HepG2 (cell line): ENCODE data around the gene CLEC2B. TPM values are rescaled to one million over a fixed set of nuclear protein-coding genes. Genes with fewer than 3 reads are reported as not detected.

Experiments
- ATAC-seq: fragments of 200-7000 bp; cut with Tn5 transposase; 3 replicates; pipeline ENCODE4 v1.9.1; 2020; ENCODE audit warnings: mild to moderate bottlenecking, moderate library complexity
- BruUV-seq: library from RNA; stranded (reverse); fragments of 400-500 nt; replicated peaks from 2 replicates; lab custom pipeline; 2021; lab: Mats Ljungman, UMichigan
- CTCF ChIA-PET: fragments of 300-600 bp; formaldehyde crosslinking; extraction: SDS; loops from one replicate; lab custom pipeline; 2021; ENCODE audit warnings: low total read pairs, inconsistent platforms, low intra/inter-chr PET ratio; lab: Yijun Ruan, JAX
- POLR2A ChIA-PET: fragments of 350-600 bp; sonication (Branson Sonifier 250); formaldehyde crosslinking; loops from one replicate; lab custom pipeline; 2020; ENCODE audit warnings: antibody characterized with exemption, inconsistent platforms; lab: Yijun Ruan, JAX
- DNase-seq: peaks from one replicate; pipeline ENCODE4 v3.0.0-alpha.2; 2015; ENCODE audit warnings: low spot score
- FAIRE-seq: peaks from 3 replicates; lab custom pipeline; 2011; peaks lifted over from hg19 to GRCh38; lab: Jason Lieb, UNC
- H2AFZ ChIP-seq: one replicate; pipeline ENCODE4 v1.6.1; 2011; ENCODE audit warnings: low read length, inconsistent platforms
- H3K27ac ChIP-seq: fragments of 300-600 bp; 3 replicates; pipeline ENCODE4 v1.8.0; 2011; ENCODE audit warnings: mixed run types, mild to moderate bottlenecking, mixed read lengths, low read length, inconsistent platforms; ENCODE audit not compliant: insufficient read depth; ENCODE audit errors: extremely low read length
- H3K27me3 ChIP-seq, 2 experiments: fragments of 200-600 bp in 1 of 2; 2 replicates in 1 of 2; 3 replicates in 1 of 2; pipeline versions ENCODE4 v1.6.0 to v1.8.0; 2011; ENCODE audit warnings: low read length in 2 of 2, mild to moderate bottlenecking in 2 of 2, moderate library complexity in 2 of 2, inconsistent platforms in 1 of 2; ENCODE audit not compliant: insufficient read depth in 2 of 2, control insufficient read depth in 1 of 2
- H3K36me3 ChIP-seq, 2 experiments: fragments of 200-600 bp in 1 of 2; replicated peaks in 1 of 2; 2 replicates in 1 of 2; 3 replicates in 1 of 2; pipeline versions ENCODE4 v1.5.1 to v1.8.0; 2011; ENCODE audit warnings: low read length in 2 of 2, inconsistent platforms in 1 of 2; ENCODE audit not compliant: insufficient read depth in 2 of 2, control insufficient read depth in 1 of 2
- H3K4me1 ChIP-seq: 2 replicates; pipeline ENCODE4 v1.5.1; 2012; ENCODE audit warnings: low read length, inconsistent platforms; ENCODE audit not compliant: insufficient read depth
- H3K4me2 ChIP-seq: 2 replicates; pipeline ENCODE4 v1.6.0; 2011; ENCODE audit warnings: low read depth, low read length, inconsistent platforms
- H3K4me3 ChIP-seq, 3 experiments: fragments of 200-600 bp in 1 of 3; sonication (generic), shearing (Covaris generic) in 1 of 3; replicated peaks in 1 of 3; 2 replicates each; pipeline ENCODE4 v1.5.1; 2011 to 2016; ENCODE audit warnings: low read length in 3 of 3, inconsistent platforms in 2 of 3, low read depth in 2 of 3, mild to moderate bottlenecking in 2 of 3, control low read depth in 1 of 3, mixed read lengths in 1 of 3; ENCODE audit not compliant: insufficient read depth in 1 of 3
- H3K79me2 ChIP-seq: one replicate; pipeline ENCODE4 v1.6.1; 2011; ENCODE audit warnings: low read length, inconsistent platforms; ENCODE audit not compliant: insufficient read depth
- H3K9ac ChIP-seq: 2 replicates; pipeline ENCODE4 v1.6.0; 2011; ENCODE audit warnings: mild to moderate bottlenecking, low read depth, low read length, inconsistent platforms; ENCODE audit not compliant: insufficient read depth
- H3K9me3 ChIP-seq: 2 replicates; pipeline ENCODE4 v1.5.1; 2012; ENCODE audit warnings: mild to moderate bottlenecking, low read length
- H4K20me1 ChIP-seq: 2 replicates; pipeline ENCODE4 v1.6.0; 2011; ENCODE audit warnings: inconsistent platforms, mild to moderate bottlenecking, low read length, moderate library complexity; ENCODE audit not compliant: insufficient read depth
- AHDC1 ChIP-seq: sonication (generic); formaldehyde crosslinking; IDR thresholded peaks from 2 replicates; pipeline ENCODE4 v1.5.1; 2020; ENCODE audit warnings: mild to moderate bottlenecking, missing genetic modification reagents, borderline replicate concordance
- AKNA ChIP-seq: sonication (generic); formaldehyde crosslinking; IDR thresholded peaks from 2 replicates; pipeline ENCODE4 v1.4.0; 2020; ENCODE audit warnings: missing genetic modification reagents, borderline replicate concordance
- HIC2 ChIP-seq: sonication (generic); formaldehyde crosslinking; IDR thresholded peaks from 2 replicates; pipeline ENCODE4 v1.9.0; 2022; ENCODE audit warnings: low read depth, missing genetic modification reagents
- HMGA1 ChIP-seq: sonication (generic); formaldehyde crosslinking; conservative IDR thresholded peaks from 2 replicates; pipeline ENCODE4 v1.4.0; 2020; ENCODE audit warnings: missing genetic modification reagents
- HNRNPLL ChIP-seq: fragments of 200-400 bp; formaldehyde crosslinking; IDR thresholded peaks from 2 replicates; pipeline ENCODE4 v1.6.1; 2017; ENCODE audit warnings: mild to moderate bottlenecking, low read depth, low read length; ENCODE audit not compliant: poor library complexity, severe bottlenecking
- PAX8 ChIP-seq: sonication (generic); formaldehyde crosslinking; IDR thresholded peaks from 2 replicates; pipeline ENCODE4 v1.8.0; 2022; ENCODE audit warnings: mild to moderate bottlenecking, missing genetic modification reagents, borderline replicate concordance
- RARA ChIP-seq: IDR thresholded peaks from 2 replicates; pipeline ENCODE4 v1.6.1; 2016; ENCODE audit warnings: missing genetic modification reagents, missing compliant biosample characterization
- RELA ChIP-seq: sonication (generic); formaldehyde crosslinking; IDR thresholded peaks from 2 replicates; pipeline ENCODE4 v1.4.0; 2020; ENCODE audit warnings: missing genetic modification reagents
- SETDB1 ChIP-seq: sonication (generic); formaldehyde crosslinking; IDR thresholded peaks from 2 replicates; pipeline ENCODE4 v1.5.1; 2020; ENCODE audit warnings: missing genetic modification reagents, mild to moderate bottlenecking, borderline replicate concordance
- SPEN ChIP-seq: sonication (generic); formaldehyde crosslinking; IDR thresholded peaks from 2 replicates; pipeline ENCODE4 v1.5.1; 2020; ENCODE audit warnings: low read depth, mild to moderate bottlenecking, missing genetic modification reagents
- ZNF10 ChIP-seq: sonication (generic); formaldehyde crosslinking; IDR thresholded peaks from 2 replicates; pipeline ENCODE4 v1.4.0; 2020; ENCODE audit warnings: mild to moderate bottlenecking, low read depth, missing genetic modification reagents, borderline replicate concordance
- ZNF660 ChIP-seq: sonication (generic); formaldehyde crosslinking; IDR thresholded peaks from 2 replicates; pipeline ENCODE4 v1.5.1; 2020; ENCODE audit warnings: mild to moderate bottlenecking, low read depth, missing genetic modification reagents, borderline replicate concordance
- ZSCAN22 ChIP-seq: sonication (generic); formaldehyde crosslinking; IDR thresholded peaks from 2 replicates; pipeline ENCODE4 v1.4.0; 2020; ENCODE audit warnings: mild to moderate bottlenecking, missing genetic modification reagents
- WGBS: methylation state at CpG from one replicate; pipeline ENCODE4 v1.1.6; 2017; ENCODE audit warnings: low lambda C conversion rate; 5-methylcytosine and 5-hydroxymethylcytosine counted together
- in situ Hi-C: cut with HindIII; loops from 2 replicates; pipeline ENCODE4 v1.10.0; 2017; ENCODE audit warnings: low pct_unique_long_range_greater_than_20kb; ENCODE audit not compliant: extremely low pct_ligation_motif_present
- intact Hi-C: fragments of 100-400 bp; cut with micrococcal nuclease; formaldehyde crosslinking; loops from one replicate; pipeline ENCODE4 v1.10.0; 2022; ENCODE audit not compliant: unreplicated experiment
- polyA plus RNA-seq, 8 experiments: library from polyadenylated mRNA; depleted of rRNA in 3 of 8; stranded (reverse) in 7 of 8; unstranded in 1 of 8; fragments of >200 nt; fragmentation: Illumina TruSeq in 4 of 8; extraction: Trizol in 4 of 8; gene quantifications; 2 replicates each; pipeline versions ENCODE4 v1.2.1 to v1.2.3, GENCODE V29; 2011 to 2016; ENCODE audit warnings: low read depth in 4 of 8, missing spikeins in 1 of 8, mixed read lengths in 1 of 8; ENCODE audit not compliant: insufficient read depth in 1 of 8
- total RNA-seq, 5 experiments: library from RNA; depleted of rRNA; stranded (reverse); fragments of >200 nt; fragmentation: Illumina TruSeq; extraction: Trizol; gene quantifications; 2 replicates each; pipeline ENCODE4 v1.2.3, GENCODE V29; 2016; ENCODE audit warnings: low read depth in 1 of 5

Gene CLEC2B
- total and polyA plus RNA-seq, 2 of the 13 experiments (the other 11 are each of a cell fraction or from before 2014, with no cell fraction given), result not detected

DNA sequence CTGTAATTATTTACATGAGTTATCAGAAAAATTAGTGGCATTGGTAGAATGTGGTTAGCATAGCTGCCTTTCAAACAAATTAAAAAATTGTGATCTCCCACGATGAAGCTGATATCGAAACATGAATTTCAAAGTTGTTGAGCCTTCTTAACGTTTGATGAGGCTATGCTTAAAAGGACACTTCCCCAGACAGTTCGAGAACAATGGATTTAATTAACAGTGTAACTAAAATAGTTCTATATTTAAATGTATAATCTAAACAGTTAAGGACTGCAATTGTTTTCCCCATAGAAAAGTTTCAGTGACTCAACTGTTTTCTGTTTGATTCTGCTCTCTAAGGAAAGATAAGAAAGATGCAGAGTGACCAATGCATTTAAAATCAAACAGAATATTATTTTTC is 1.6 kb downstream of the CLEC2B start:
- no peak overlapping the region for H3K27ac ChIP-seq
- TF ChIP-seq RELA (CRISPR knock-in tag) (no peak), HMGA1 (CRISPR knock-in tag) (no peak), RARA (CRISPR knock-in tag) (no peak), HNRNPLL (no peak), ZNF660 (CRISPR knock-in tag) (no peak), ZNF10 (CRISPR knock-in tag) (no peak), SETDB1 (CRISPR knock-in tag) (no peak), HIC2 (CRISPR knock-in tag) (no peak), AKNA (CRISPR knock-in tag) (no peak), PAX8 (no peak), SPEN (CRISPR knock-in tag) (no peak), AHDC1 (CRISPR knock-in tag) (no peak), ZSCAN22 (CRISPR knock-in tag) (no peak)

More for the DNA sequence above, 1.6 kb downstream of the CLEC2B start:
- no peaks in the 10 kb centered on the region for H3K79me2 ChIP-seq
- no peaks in the 10 kb centered on the region for H3K9me3 ChIP-seq
- no peak overlapping the region for H3K4me3 ChIP-seq
- no peak overlapping the region for H3K9ac ChIP-seq
- no TSS peak for BruUV-seq
- intact Hi-C loops (no loop called here), in situ Hi-C loops (no loop called here)
- DNase-seq (no peak), FAIRE-seq (no peak), ATAC-seq (no peak)
- no peak overlapping the region for H2AFZ ChIP-seq
- H3K36me3 ChIP-seq, result no peaks in the 10 kb centered on the region
- H3K27me3 ChIP-seq, result no peaks in the 10 kb centered on the region
- H3K4me1 ChIP-seq, result peaks cover 6% of the 10 kb centered on the region; the same call in 1 of the 2 replicates
- CTCF ChIA-PET, result no interaction called here
- H4K20me1 ChIP-seq, result no peaks in the 10 kb centered on the region
- H3K4me2 ChIP-seq, result no peak overlapping the region
- WGBS, result 19% methylated on average over 4 of the region's 4 CpGs
- POLR2A ChIA-PET, result no interaction called here
